Cerebellar cortex (tissue), 1 donor: ENCODE results near the gene PRR36.
"Not testable (repeated sequence)": the region's sequence is repeated elsewhere in the genome, so short reads cannot be mapped to it uniquely, and the experiment has no call there.

Experiments
- DNase-seq: peaks from one replicate; pipeline ENCODE4 v3.0.0-alpha.2; 2015; ENCODE audit warnings: low spot score

PRR36 gene

DNA sequence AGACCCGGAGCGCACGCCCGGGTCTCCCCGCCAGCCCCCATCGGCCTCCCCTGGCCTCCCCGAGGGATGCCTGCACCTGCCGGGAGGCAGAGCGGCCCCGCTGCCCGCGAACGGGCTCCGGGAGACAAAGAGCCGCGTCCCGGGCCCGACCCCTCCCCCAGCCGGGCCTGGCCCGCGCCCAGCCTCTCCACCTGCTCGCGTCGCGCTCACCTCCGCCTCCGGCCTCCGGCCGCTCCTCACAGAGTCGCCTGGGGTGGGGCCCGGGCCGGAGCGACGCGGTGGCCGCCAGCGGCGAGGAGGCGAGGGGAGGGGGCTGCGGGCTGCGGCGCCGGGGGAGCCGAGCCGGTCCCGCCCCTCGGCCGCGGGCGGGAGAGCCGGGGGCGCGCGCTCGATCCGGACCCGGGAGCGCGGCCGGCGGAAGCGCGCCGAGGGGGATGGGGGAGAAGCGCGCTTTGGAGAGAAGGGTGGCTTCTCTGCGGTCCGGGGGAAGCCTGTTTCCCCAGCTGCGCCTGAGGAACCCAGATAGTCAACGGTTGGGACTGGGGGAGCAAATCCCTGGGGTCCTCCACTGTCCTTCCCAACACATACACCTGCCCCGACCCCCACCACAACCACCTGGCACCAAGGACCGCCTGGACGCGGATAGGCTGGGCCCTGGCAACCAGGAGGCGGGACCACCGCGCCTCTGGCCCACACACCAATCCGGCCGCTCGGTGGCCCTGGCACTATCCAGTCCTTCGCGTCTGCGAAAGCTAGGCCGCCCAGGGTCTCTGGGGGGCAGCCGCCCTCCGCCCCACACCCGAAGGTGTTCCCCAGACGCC lies at the start of gene PRR36:
PRR36 (minus strand) TSS at position 315 of the 821 bp plus-strand sequence. CDS start 701 bp downstream, outside the sequence.
- DNase-seq, result peak; percentile 90

DNA sequence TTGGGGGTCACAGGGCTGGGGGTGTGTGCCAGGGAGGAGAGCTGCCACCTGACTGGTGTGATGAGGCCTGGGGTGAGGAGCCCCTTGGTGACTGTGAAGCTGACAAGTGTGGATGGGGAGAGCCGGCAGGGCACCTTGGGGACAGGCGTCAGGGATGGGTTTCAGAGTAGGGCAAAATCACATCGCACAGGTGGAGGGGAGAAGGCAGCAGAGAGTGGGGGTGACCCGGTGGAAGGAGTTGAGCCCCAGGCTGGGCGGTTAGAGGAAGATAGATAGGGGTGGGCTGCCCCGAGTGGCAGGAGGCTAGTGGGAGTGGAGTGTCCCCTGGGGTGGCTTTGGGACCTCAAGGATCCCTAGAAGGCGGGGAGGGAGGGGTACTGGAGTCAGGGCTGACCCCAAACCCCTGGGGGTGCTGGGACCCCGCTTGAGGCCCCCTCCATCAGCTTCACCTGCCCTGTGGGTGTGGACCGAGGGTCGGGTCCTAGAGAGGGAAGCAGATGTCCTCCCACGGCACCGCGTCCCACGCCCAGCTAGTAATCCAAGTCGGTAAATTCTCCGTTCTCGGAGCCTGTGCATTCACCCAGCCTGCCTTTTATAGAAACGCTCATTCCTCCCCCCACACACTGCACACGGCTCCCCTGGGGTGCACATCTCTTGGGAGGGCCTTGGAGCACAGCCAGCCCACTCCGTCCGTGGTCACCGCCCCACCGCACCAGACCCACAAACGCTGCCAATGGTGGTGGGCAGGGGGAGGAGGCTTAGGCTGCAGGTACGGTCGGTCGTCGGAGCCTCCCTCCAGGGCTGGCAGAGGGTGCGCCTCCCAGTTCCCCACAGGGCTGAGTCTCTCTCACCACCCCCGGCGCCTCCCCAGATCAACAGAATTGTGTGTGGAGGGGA lies 49.4 kb upstream of the PRR36 start:
- DNase-seq, result no peak

DNA sequence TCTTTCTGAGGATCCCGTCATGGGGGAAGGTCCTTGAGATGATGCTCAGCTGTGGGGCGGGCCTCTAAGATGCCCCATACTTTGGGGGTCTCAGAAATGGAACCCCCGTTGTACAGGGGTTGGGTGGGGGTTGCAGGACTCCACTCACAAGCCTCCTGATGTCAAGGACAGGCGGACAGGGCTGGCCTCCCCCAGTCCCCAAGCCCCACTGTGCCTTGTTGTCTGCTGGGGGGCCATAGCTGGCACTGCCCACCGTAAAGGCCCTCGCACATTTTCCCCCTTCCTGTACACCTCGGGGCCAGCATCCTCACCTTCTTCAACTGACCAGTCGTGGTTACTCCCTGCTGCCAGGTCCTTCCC lies 48.6 kb upstream of the PRR36 start:
- no peak for DNase-seq

DNA sequence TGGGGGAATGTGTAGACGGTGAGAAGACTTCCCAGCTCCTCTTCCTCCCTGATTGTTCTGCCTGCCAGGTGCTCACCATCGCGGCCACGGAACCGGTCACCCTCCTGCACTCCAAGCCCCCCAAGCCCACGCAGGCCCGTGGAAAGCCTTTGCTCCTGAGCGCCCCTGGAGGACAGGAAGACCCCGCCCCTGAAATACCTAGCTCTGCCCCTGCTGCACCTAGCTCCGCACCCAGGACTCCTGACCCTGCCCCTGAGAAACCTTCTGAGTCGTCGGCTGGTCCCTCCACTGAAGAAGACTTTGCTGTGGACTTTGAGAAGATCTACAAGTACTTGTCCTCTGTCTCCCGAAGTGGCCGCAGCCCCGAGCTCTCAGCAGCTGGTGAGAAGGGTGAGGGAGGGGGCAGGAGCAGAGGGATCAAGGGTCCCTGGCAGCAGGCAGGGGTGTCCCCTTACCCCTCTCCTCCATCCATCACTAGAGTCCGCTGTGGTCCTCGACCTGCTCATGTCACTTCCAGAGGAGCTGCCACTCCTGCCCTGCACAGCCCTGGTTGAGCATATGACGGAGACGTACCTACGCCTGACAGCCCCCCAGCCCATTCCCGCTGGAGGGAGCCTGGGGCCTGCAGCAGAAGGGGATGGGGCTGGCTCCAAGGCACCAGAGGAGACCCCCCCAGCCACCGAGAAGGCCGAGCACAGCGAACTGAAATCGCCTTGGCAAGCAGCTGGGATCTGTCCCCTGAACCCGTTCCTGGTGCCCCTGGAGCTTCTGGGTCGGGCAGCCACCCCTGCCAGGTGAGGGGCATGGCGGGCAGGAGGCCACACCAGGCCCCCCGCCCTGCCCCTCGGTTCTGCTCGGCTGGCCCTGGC lies 48.0 kb upstream of the PRR36 start:
- no peak for DNase-seq

DNA sequence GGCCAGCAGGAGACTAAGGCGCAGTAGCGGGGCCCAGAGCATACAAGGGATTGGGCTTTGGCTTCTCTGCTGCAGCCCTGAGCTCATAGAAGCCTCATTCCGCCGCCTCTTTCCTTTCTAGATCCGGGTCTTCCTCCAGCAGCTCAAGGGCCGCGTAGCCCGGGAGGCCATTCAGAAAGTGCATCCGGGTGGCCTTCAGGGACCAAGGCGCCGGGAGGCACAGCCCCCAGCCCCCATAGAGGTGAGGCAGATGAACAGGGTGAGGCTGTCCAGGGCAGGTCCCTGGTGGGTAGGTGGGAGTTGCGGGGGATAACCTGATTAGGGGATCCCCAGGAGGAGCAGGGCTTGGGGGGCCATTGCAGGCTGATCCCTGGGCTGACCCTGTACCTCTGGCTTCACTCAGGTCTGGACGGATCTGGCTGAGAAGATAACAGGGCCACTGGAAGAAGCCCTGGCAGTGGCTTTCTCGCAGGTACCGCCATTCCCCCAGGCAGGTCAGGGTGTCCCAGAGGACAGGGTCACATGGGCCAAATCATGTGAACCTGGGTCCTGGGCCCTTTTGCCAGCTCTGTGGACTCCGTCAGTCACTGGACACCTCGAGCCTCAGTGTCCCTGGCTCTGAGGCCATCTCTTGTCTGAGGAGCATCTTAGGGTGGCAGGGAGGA lies 47.2 kb upstream of the PRR36 start:
- no peak for DNase-seq

DNA sequence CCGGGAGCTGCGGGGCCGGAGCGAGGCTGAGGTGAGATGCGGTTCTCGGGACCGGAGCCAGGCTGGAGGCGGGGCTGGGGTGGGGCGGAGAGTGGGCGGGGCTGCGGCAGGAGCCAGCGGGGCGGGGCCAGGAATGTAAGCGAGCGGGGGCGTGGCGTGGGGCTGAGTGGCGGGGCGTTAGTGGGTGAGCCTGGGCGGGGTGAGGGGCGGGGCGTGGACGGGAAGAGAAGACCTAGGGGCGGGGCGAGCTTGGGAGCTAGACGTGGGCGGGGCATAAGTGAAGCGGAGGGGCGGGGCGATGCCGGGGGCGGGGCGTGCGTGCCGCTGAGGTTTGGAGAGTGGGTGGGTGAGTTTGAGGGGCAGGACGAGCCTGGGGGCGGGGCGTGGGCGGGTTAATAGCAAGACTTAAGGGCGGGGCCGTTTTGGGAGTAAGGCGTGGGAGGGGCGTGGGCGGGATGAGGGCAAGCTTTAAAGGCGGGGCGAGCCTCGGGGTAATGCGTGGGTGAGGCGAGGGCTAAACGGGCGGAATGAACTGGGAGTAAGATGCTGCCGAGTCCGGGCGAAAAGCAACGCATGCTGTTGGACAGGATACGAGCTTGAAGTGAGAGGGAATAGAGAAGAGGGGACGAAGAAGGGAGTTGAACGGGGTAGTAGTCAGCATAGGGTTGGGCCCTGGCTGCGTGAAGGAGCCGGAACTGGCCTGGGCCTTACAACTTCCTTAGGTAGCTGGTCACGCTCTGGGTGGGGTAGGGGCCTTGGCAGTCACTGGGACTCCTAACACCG lies 46.5 kb upstream of the PRR36 start:
- peak; percentile 95 for DNase-seq

DNA sequence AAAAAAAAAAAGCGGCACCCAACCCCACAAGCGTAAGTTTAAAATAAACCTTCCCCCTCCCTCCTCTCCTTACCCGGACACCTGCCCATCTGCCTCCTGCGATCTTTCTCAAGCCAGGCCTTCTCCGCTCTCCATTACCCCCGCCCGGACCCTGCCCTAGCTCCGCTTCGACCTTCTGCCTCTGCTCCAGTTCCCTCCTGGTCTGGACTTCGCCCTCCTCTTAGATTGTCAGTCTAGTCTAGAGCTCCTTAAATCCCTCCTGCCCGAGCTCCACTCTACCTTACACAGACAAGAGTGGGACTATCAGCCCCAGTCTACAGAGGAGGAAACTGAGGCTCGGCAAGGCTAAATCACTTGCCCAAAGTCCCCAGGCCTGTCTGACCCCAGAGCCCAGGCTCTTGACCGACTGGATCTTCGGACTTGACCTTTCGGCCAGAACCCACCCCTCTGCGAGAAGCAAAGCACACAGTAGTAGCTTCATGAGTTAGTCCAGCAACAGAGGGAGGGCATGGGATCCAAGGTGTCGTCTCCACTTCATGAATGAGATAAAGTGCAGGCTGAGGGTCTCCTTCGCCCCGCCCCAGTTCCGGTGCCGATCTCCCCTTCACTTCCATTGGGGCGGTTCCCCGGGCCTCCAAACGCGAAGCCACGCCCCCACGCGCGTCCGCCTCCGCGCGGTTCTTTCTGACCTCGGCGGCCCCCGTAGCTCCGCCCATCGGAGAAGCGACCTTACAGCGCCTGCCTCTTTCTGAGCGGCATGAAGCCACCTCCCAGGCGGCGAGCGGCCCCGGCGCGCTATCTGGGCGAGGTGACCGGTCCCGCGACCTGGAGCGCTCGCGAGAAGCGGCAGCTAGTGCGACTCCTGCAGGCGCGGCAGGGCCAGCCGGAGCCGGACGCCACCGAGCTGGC lies 45.7 kb upstream of the PRR36 start, which contains the start of gene SNAPC2:
SNAPC2 (plus strand) TSS at position 729 of the 909 bp plus-strand sequence; CDS start at position 758, 29 bp downstream.
- DNase-seq, result peak; percentile 88

DNA sequence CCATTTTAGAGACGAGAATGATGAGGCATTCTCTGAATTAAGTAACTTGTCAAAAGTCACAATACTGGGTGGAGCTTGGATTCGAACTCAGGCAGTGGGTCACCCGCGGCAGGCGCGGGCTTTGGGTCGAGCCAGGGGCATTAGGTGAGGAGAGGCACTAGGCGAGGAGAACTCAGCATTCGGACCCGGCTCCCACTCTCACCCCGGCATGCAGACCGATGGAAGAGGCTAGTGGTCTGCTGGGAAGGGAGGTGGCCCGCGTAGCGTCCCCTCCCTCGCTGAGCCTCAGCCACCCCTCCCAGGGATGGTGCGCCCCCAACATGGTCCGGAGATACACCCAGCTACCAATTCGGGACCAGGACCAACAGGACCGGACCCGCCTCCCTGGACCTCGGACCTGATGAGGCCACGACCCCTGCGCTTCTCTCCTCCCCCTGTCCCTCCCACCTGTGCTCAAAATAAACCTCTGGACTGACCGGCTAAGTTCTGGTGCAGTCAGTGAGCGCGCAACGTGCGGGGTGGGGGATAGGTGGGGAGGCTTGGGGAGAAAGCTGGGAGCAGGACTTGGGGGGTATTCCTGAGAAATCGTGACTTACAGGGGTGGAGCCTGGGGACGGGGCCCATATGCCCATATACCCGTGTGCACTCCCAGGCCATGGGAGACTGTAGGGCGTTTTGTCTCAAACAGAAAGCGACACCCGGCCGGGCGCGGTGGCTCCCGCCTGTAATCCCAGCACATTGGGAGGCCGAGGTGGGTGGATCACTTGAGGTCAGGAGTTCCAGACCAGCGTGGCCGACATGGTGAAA lies 44.6 kb upstream of the PRR36 start:
- DNase-seq, result no peak

DNA sequence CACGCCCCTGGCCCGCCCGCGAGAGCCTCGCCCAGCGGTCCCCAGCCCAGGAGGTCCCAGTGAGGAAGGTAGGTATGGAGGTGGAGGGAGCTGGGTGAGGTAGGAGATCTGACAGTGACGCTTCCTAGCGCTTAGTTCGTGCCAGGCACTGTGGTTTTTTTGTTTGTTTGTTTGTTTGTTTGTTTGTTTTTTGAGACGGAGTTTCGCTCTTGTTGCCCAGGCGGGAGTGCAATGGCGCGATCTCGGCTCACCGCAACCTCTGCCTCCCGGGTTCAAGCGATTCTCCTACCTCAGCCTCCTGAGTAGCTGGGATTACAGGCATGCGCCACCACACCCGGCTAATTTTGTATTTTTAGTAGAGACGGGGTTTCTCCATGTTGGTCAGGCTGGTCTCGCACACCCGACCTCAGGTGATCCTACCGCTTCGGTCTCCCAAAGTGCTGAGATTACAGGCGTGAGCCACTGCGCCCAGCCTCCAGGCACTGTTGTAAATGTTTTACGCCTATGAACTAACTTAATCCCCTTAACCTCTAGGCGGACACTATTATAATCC lies 43.9 kb upstream of the PRR36 start:
- not testable (repeated sequence) for DNase-seq

DNA sequence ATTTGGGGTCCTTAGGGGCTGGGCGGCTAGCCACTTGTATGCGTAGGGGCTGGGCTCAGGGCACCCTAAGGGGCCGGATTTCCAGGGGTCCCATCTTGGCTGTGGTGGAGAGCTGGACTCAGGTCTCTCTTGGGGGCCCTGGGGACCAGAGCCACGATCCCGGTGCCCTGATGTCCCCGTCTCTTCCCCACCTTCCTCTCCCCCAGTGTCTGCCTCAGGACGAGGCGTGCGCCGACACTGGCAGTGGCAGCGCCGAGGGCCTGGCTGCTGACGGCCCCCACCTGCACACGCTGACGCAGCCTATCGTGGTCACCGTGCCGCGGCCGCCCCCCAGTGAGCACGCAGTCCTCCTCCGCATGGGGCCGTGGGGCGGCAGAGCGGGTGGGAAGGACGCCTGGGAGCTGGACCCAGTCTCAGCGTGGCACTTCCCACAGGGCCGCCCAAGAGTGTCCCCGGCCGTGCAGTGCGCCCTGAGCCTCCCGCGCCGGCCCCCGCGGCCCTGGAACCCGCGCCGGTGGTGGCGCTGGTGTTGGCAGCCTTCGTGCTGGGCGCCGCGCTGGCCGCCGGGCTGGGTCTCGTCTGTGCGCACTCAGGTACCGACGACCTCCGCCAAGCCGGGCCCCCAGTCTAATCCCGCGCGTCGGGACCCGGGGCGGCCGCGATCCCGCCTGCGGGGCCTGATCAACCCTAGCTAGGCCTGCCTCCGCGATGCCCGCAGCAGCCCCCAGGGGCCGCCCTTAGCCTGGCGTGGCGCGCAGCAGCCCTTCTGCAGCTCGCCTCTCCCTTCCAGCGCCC lies 43.3 kb upstream of the PRR36 start:
- DNase-seq, result peak; percentile 65

DNA sequence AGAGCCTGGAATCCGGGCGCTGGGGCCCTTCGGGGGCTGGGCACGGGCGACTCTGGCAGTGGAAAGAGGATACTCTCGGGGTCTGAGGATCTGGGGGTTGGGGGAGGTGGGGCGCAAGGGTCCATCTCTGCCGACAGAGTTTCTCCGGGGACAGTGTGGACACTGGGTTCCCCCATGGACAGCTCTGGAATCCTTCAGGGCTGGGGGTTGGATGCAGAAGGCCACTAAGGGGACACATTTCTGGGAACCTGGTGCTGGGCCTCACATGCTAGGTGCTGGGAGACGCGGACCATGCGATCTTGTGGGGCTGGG lies 42.7 kb upstream of the PRR36 start:
- no peak for DNase-seq

DNA sequence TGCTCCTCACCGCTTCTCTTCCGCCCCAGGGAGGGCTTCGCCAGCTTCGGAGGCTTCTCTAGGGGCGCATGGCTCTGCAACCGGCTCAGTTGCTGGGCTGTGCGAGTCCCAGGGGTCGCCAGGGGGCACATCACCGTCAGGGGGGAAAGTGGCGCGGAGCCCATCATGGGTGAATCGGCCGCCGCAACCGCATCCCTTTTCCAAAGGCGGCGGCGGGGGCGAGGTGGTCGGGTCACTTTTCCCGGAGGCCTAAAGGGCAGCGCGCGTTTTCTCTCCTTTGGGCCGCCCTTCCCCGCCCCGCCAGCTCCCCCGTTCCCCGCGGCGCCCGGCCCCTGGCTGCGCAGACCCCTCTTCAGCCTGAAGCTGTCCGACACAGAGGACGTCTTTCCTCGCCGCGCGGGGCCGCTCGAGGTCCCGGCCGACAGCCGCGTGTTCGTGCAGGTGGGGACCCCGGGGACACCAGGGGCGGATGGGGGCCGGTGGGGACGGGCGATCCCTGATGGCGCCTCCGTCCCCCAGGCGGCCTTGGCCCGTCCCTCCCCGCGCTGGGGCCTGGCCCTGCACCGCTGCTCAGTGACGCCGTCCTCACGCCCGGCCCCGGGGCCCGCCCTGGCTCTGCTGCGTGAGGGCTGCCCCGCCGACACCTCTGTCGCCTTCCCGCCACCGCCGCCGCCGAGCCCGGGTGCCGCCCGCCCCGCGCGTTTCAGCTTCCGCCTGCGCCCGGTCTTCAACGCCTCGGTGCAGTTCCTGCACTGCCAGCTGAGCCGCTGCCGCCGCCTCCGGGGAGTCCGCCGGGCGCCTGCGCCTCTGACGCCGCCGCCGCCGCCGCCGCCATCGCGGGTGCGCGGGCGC lies 42.1 kb upstream of the PRR36 start:
- no peak for DNase-seq

DNA sequence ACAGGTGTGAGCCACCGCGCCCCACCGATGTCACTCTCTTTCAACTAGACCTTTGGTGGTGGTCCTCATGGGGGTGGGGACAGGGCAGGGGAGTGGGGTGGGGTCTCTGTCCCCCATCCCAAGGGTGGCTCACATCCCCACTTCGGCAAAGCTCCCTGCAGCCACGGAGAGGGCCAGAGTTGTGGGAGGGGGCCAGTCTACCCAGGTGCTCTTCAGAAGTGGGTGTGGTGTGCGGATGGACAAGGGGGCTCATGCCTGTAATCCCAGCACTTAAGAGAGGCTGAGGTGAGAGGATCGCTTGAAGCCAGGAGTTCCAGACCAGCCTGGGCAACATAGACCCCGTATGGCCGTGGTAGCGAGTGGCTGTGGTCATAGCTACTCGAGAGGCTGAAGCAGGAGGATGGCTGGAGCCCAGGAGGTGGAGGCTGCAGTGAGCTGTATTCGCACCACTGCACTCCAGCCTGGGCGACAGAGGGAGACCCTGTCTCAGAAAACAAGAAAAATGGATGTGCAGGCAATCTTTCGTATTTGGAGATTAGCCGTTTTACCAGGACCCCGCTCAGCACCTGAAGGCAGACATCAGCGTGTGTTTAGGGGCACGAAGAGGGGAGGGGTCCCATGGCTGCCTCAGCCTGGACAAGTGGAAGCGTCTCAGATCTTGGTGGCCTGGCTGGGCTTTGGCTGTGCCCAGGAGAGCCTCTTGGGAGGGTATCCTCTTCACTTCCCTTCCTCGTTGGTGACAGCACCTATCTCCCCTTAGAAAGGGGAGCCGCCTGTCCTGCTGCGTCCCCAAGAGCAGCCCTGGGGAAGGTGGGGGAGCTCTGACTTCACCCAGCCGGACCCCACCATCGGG lies 41.3 kb upstream of the PRR36 start:
- no peak for DNase-seq

DNA sequence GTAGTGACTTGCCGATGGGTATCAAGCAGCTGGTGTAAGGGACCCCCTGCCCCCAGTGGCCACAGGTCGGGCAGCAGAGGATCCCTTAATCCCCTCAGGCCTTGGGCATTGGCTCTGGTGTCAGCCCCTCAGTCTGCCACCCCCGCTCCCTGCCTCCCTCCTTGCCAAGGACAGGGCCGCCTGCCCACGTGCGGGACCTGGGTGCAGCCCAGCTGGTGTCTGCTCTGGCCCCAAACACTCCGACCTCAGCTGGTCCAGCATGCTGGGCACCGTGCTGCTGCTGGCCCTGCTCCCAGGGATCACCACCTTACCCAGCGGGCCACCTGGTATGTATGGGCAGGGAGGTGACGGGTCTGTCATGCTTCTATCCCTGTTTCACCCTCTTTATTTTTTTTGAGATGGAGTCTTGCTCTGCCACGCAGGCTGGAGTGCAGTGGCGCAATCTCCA lies 40.4 kb upstream of the PRR36 start, which contains the start of gene TGFBR3L:
TGFBR3L (plus strand) TSS at position 233 of the 448 bp plus-strand sequence.
- DNase-seq, result no peak

DNA sequence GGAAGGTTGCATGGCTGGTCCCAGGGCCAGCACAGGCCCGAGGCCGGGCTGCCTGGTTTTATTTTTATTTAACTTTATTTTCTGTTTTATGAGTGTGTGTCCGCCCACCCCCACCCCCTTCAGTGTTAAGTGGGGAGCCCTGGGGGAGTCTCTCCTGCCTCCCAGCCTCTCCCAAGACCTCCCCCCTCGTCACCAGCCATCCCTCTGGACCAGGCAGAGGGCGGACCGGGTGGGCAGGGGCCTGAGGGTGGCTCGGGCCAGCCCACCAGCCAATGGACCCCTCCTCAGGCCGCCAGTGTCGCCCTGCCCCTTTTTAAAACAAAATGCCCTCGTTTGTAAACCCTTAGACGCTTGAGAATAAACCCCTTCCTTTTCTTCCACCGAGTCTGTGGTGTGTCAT lies 39.9 kb upstream of the PRR36 start:
- DNase-seq, result no peak

DNA sequence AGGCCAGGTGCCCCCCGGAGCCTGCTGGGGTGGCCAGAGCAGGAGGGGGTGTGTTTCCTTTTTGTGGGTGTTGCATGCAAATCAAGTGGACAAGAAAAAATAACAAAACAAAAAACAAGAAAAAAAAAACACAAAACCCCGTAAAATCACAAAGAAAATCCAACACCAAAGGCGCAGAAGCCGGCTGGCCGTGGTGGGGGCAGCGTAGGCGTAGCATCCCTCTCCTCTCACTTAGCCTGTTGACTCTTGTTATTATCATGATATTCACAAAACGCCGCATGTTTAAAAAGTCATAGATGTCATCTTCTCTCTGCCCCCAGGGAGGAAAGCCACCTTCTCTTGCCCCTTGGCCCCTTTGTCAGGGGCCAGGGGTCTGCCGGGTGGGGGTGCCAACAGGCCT lies 39.5 kb upstream of the PRR36 start:
- DNase-seq, result no peak
